Measurements from ENCODE around the gene MCF2L. TPM values are rescaled to one million over a fixed set of nuclear protein-coding genes. Genes with fewer than 3 reads are reported as not detected.

The MCF2L gene
- total and polyA plus RNA-seq, 9 of the 15 experiments (the other 6 are each of a cell fraction or from before 2014, with no cell fraction given): 0.05 to 0.25 (median 0.18) TPM; not detected in 5

GRCh38 chr13:113122550-113123225 lies 153.7 kb downstream of the MCF2L start, which contains the start of gene F10:
F10 (plus strand) TSS chr13:113122799; CDS start chr13:113122856, 57 bp downstream.
- TF ChIP-seq NFYB (IDR thresholded peaks at IDR 0.05; ENCODE audit: extremely low read depth, insufficient read length) (no peak), TFAP4 (CRISPR knock-in tag; IDR thresholded peaks at IDR 0.05; ENCODE audit: borderline replicate concordance) (0 out of 2 replicates have a peak, but pooled peaks have one; percentile 12), PKNOX1 (IDR thresholded peaks at IDR 0.05) (peak; percentile 62), ZC3H4 (CRISPR knock-in tag; IDR thresholded peaks at IDR 0.05; ENCODE audit: borderline replicate concordance) (no peak)
- Histone ChIP-seq H3K27me3 (ENCODE audit: control insufficient read depth in 2 of 2, insufficient read depth in 2 of 2, low read length in 2 of 2) (peaks cover 0 to 73% of the 10 kb centered on the region in 2 experiments; a peak in 4 of 5 replicates), H3K9me1 (ENCODE audit: control insufficient read depth, insufficient read depth, low read length) (no peaks in the 10 kb centered on the region), H3K4me3 (no peak within 1 kb of the TSS), H3K9me3 (replicated peaks; ENCODE audit: control insufficient read depth, insufficient read depth, low read depth, low read length) (no peaks in the 10 kb centered on the region), H3K4me1 (replicated peaks in 1 of 2; ENCODE audit: control insufficient read depth in 2 of 2, insufficient read depth in 2 of 2, low read length in 2 of 2) (peaks cover 0 to 16% of the 10 kb centered on the region in 2 experiments; a peak in 2 of 5 replicates), H3K4me2 (ENCODE audit: insufficient read depth, low read length) (no peak within 1 kb of the TSS), H3K9ac (ENCODE audit: insufficient read depth in 1 of 2, low read depth in 2 of 2, low read length in 2 of 2) (no peak within 1 kb of the TSS), H3K79me2 (ENCODE audit: control insufficient read depth, insufficient read depth, low read length) (no peaks in the 10 kb centered on the region), H3K36me3 (ENCODE audit: control insufficient read depth, insufficient read depth, low read length) (no peaks in the 10 kb centered on the region), H3K27ac (ENCODE audit: extremely low read depth, low read depth, low read length) (no peak within 1 kb of the TSS), H4K20me1 (replicated peaks; ENCODE audit: control insufficient read depth, insufficient read depth, low read length) (no peaks in the 10 kb centered on the region), H2AFZ (ENCODE audit: low read depth, low read length) (peak within 1 kb of the TSS; percentile 16; the same call in 1 of the 2 replicates)
- ChIA-PET CTCF (ENCODE audit: low intra/inter-chr PET ratio) (no interaction called here), POLR2A (interaction anchor here (0.7 kb wide), 1 partner anchor 17 kb away, joined by 3 read pairs; no protein-coding TSS in a partner anchor)
- DNase-seq (ENCODE audit: extremely low read depth in 1 of 4, low spot score in 3 of 4): peak; percentile 49 to 67 (median 64)
- ATAC-seq: peak; percentile 89
- 3% methylated on average over 12 of the region's 23 CpGs for WGBS (ENCODE audit: insufficient coverage, low coverage, missing lambda C conversion rate)
- intact Hi-C loops (cut with micrococcal nuclease): no loop called here
- in situ Hi-C loops (cut with MboI): no loop called here
- no TSS peak for BruUV-seq (replicated peaks)
- peak; percentile 15 for FAIRE-seq

Measured in K562 (cell line).